H1 (cell line): Measurements from ENCODE around the gene GRIK2. TPM values are rescaled to one million over a fixed set of nuclear protein-coding genes. Genes with fewer than 3 reads are reported as not detected.

Experiments used
- BRCA1 ChIP-seq: IDR thresholded peaks from 2 replicates; pipeline ENCODE4 v1.6.1; 2012; ENCODE audit warnings: low read depth, low read length, improper control_type of control experiment
- CHD1 ChIP-seq: IDR thresholded peaks from 2 replicates; pipeline ENCODE4 v1.6.1; 2012; ENCODE audit warnings: low read depth, low read length, improper control_type of control experiment
- PHF8 ChIP-seq: fragments of 200-600 bp; sonication (generic); conservative IDR thresholded peaks from 2 replicates; pipeline ENCODE4 v1.7.1; 2012; ENCODE audit warnings: low read depth, mild to moderate bottlenecking, inconsistent platforms, low read length, moderate library complexity
- SRF ChIP-seq: IDR thresholded peaks from 2 replicates; pipeline ENCODE4 v1.6.1; 2011; ENCODE audit warnings: mild to moderate bottlenecking, low read depth, low read length, moderate library complexity
- USF2 ChIP-seq: IDR thresholded peaks from 2 replicates; pipeline ENCODE4 v1.6.1; 2011; ENCODE audit warnings: low read length, improper control_type of control experiment
- polyA plus RNA-seq, 7 experiments: library from polyadenylated mRNA; depleted of rRNA in 3 of 7; stranded (reverse) in 5 of 7; unstranded in 2 of 7; fragments of >200 nt in 5 of 7; fragments of 200-250 nt in 2 of 7; gene quantifications; 1 replicate in 5 of 7; 2 replicates in 1 of 7; 4 replicates in 1 of 7; pipeline versions ENCODE4 v1.2.1 to v1.2.3, GENCODE V29; 2011 to 2013; ENCODE audit warnings: missing spikeins in 2 of 7, mixed read lengths in 2 of 7
- total RNA-seq: library from RNA; stranded (reverse); fragmentation: NEBNext Ultra II Directional; extraction: Animal tissue kit (Norgen Biotek cat#: 25700); gene quantifications from 2 replicates; pipeline ENCODE4 v1.2.1, GENCODE V29; 2021

GRIK2 gene
- total and polyA plus RNA-seq, 2 of the 8 experiments (the other 6 are each of a cell fraction or from before 2014, with no cell fraction given): 1.8 to 2.2 TPM

GRCh38 chr6:101961357-101961756, 567.8 kb downstream of the GRIK2 start (continued):
- TF ChIP-seq CHD1 (no peak), SRF (no peak), PHF8 (no peak), USF2 (no peak), BRCA1 (no peak)
